GM12891 (cell line): ENCODE results near the gene CETP.

Experiments
- PAX5 ChIP-seq: IDR thresholded peaks from 2 replicates; pipeline ENCODE4 v1.6.1; 2011; ENCODE audit warnings: low read length, moderate library complexity, mild to moderate bottlenecking; ENCODE audit not compliant: insufficient read depth, severe bottlenecking
- POLR2A ChIP-seq: IDR thresholded peaks from 2 replicates; pipeline ENCODE4 v1.6.1; 2011; ENCODE audit warnings: low read depth, low read length, control low read depth
- POLR2AphosphoS5 ChIP-seq: IDR thresholded peaks from 2 replicates; pipeline ENCODE4 v1.6.1; 2011; ENCODE audit warnings: low read depth, low read length, control low read depth
- POU2F2 ChIP-seq: IDR thresholded peaks from 2 replicates; pipeline ENCODE4 v1.6.1; 2011; ENCODE audit warnings: low read depth, mild to moderate bottlenecking, control low read depth, low read length, moderate library complexity
- SPI1 ChIP-seq: IDR thresholded peaks from 2 replicates; pipeline ENCODE4 v1.6.1; 2011; ENCODE audit warnings: low read depth, low read length, control low read depth
- TAF1 ChIP-seq: IDR thresholded peaks from 2 replicates; pipeline ENCODE4 v1.6.1; 2011; ENCODE audit warnings: low read depth, low read length, control low read depth

DNA sequence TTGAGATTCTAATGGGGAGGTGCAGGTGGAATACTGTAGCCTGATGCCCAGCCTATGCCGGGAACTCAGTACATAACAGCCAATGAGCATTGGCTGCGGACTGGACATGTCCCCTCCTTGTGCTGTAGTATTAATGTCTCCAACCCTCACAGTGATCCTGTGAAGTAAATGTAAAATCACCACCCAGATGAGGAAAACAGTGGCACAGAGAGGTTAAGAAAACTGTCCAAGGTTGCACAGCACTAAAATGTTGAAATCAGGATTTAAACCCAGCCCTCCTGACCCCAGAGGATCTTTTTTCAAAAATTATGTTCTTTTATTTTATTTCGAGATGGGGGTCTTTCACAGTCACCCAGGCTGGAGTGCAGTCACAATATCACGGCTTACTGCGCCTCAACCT lies 35.5 kb downstream of the CETP start:
- TF ChIP-seq POLR2AphosphoS5 (no peak), PAX5 (no peak), POLR2A (no peak), TAF1 (no peak), POU2F2 (no peak), SPI1 (no peak)
